ENCODE data around the gene USP15.

The USP15 gene

DNA sequence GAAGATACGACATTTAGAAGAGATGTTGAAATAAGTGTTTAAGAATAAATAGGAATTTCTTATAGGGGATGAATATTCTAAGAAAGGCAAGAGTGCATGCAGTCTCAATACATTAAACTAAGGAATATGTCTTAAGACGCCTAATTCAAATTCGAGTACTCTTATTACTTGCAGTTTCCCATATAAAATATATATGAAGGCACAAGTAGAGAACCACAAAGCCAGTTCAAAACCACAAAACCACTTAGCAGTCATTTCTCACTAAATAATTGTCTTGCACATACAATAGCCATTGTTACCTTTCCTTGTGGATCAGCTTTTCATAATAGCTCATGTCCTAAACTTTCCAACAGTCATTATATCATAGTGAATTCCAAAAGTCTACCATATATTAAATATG is 115.4 kb downstream of the USP15 start:
- Histone ChIP-seq H3K27ac (ENCODE audit: low read length) (no peak overlapping the region), H3K9ac (ENCODE audit: low read length) (no peak overlapping the region), H3K4me3 (ENCODE audit: low read length) (no peak overlapping the region), H3F3A (ENCODE audit: insufficient read depth, low read length) (no peaks in the 10 kb centered on the region), H4K20me1 (ENCODE audit: insufficient read depth, low read length) (no peaks in the 10 kb centered on the region), H3K4me1 (ENCODE audit: low read length) (no peaks in the 10 kb centered on the region; the same call in 1 of the 2 replicates), H3K79me2 (ENCODE audit: low read length) (no peaks in the 10 kb centered on the region), H3K9me3 (replicated peaks; ENCODE audit: insufficient read depth, low read length) (no peaks in the 10 kb centered on the region), H3K36me3 (replicated peaks; ENCODE audit: insufficient read depth, low read length) (no peaks in the 10 kb centered on the region; the same call in 1 of the 2 replicates), H3K4me2 (ENCODE audit: low read depth, low read length) (no peak overlapping the region), H3K27me3 (replicated peaks; ENCODE audit: insufficient read depth, low read length) (no peaks in the 10 kb centered on the region), H3K9me2 (replicated peaks; ENCODE audit: insufficient read depth, low read length) (no peaks in the 10 kb centered on the region), H2AFZ (ENCODE audit: low read length) (no peak overlapping the region)
- TF ChIP-seq EZH2phosphoT487 (IDR thresholded peaks at IDR 0.05; ENCODE audit: low read length) (no peak), EZH2 (optimal IDR thresholded peaks at IDR 0.05; ENCODE audit: low read depth, low read length) (no peak)
- TF ChIP-seq, protein P1, sequence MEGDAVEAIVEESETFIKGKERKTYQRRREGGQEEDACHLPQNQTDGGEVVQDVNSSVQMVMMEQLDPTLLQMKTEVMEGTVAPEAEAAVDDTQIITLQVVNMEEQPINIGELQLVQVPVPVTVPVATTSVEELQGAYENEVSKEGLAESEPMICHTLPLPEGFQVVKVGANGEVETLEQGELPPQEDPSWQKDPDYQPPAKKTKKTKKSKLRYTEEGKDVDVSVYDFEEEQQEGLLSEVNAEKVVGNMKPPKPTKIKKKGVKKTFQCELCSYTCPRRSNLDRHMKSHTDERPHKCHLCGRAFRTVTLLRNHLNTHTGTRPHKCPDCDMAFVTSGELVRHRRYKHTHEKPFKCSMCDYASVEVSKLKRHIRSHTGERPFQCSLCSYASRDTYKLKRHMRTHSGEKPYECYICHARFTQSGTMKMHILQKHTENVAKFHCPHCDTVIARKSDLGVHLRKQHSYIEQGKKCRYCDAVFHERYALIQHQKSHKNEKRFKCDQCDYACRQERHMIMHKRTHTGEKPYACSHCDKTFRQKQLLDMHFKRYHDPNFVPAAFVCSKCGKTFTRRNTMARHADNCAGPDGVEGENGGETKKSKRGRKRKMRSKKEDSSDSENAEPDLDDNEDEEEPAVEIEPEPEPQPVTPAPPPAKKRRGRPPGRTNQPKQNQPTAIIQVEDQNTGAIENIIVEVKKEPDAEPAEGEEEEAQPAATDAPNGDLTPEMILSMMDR (IDR thresholded peaks at IDR 0.05; ENCODE audit: low read length), result no peak
- DNase-seq, result no peak

DNA sequence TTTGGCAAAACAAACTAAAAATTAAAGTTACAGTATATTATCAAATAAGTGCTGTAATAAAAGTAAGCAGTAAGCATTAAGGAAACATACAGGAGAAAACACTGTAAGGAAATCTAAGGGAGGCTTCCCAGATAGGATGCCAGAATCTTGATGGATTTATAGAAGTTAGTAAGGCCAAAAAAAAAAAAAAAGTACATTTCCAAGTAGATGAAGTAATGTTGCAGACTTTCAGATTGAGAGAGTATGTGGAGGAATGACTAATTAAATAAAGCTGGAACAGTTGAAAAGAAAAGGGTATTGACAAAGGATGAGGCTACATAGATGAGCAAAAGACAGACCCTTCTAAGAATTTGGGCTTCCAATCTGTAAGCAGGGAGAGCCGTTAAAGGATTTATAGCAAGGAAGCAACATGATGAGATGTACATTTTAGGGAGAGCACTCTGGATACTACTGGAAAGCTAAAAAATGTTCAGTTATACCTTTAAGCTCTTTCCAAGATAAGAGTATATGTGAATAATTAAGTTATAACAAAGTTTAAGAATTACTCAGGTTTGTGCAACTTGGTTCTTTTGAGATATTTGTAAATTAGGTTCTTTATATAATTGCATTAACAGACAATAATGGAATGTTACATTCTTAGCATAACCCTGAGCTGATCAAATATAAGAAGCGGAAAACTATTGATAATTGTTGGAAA is 119.0 kb downstream of the USP15 start:
- no peaks in the 10 kb centered on the region for H3K9me3 ChIP-seq (replicated peaks; ENCODE audit: insufficient read depth, low read length)
- H4K20me1 ChIP-seq (ENCODE audit: insufficient read depth, low read length), result no peaks in the 10 kb centered on the region
- no peaks in the 10 kb centered on the region for H3K9me2 ChIP-seq (replicated peaks; ENCODE audit: insufficient read depth, low read length)
- no peak for TF ChIP-seq EZH2phosphoT487 (IDR thresholded peaks at IDR 0.05; ENCODE audit: low read length)
- TF ChIP-seq EZH2 (optimal IDR thresholded peaks at IDR 0.05; ENCODE audit: low read depth, low read length), result no peak
- TF ChIP-seq, protein P1 (IDR thresholded peaks at IDR 0.05; ENCODE audit: low read length), result no peak
- H2AFZ ChIP-seq (ENCODE audit: low read length), result no peak overlapping the region
- no peak overlapping the region for H3K27ac ChIP-seq (ENCODE audit: low read length)
- no peaks in the 10 kb centered on the region for H3K27me3 ChIP-seq (replicated peaks; ENCODE audit: insufficient read depth, low read length)
- H3K4me2 ChIP-seq (ENCODE audit: low read depth, low read length), result no peak overlapping the region
- no peaks in the 10 kb centered on the region for H3K4me1 ChIP-seq (ENCODE audit: low read length)
- H3F3A ChIP-seq (ENCODE audit: insufficient read depth, low read length), result no peaks in the 10 kb centered on the region
- no peak for DNase-seq
- no peak overlapping the region for H3K4me3 ChIP-seq (ENCODE audit: low read length)
- no peaks in the 10 kb centered on the region; the same call in 1 of the 2 replicates for H3K36me3 ChIP-seq (replicated peaks; ENCODE audit: insufficient read depth, low read length)
- no peak overlapping the region for H3K9ac ChIP-seq (ENCODE audit: low read length)
- no peaks in the 10 kb centered on the region for H3K79me2 ChIP-seq (ENCODE audit: low read length)

DNA sequence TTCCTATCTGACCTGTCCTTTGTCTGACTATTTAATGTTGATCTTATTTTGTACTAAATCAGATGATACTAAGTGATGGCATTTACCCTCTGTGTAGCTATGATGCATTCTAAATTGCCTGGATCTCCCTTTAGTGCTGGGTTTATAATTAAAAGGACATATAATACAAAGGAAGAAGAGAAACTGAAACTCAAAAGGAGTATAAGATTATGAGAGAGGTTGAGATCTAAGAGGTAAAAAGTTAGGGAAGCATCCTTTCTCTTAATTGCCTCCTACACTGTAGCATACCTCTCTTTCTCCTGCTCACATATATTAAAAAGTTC is 119.5 kb downstream of the USP15 start:
- no peaks in the 10 kb centered on the region for H3K4me1 ChIP-seq (ENCODE audit: low read length)
- H3K9me2 ChIP-seq (replicated peaks; ENCODE audit: insufficient read depth, low read length), result no peaks in the 10 kb centered on the region
- H3K27ac ChIP-seq (ENCODE audit: low read length), result no peak overlapping the region
- H3K4me2 ChIP-seq (ENCODE audit: low read depth, low read length), result no peak overlapping the region
- no peaks in the 10 kb centered on the region; the same call in 1 of the 2 replicates for H3K36me3 ChIP-seq (replicated peaks; ENCODE audit: insufficient read depth, low read length)
- no peak overlapping the region for H3K9ac ChIP-seq (ENCODE audit: low read length)
- no peaks in the 10 kb centered on the region for H4K20me1 ChIP-seq (ENCODE audit: insufficient read depth, low read length)
- H3K79me2 ChIP-seq (ENCODE audit: low read length), result no peaks in the 10 kb centered on the region
- no peak for TF ChIP-seq EZH2 (optimal IDR thresholded peaks at IDR 0.05; ENCODE audit: low read depth, low read length)
- TF ChIP-seq, protein P1 (IDR thresholded peaks at IDR 0.05; ENCODE audit: low read length), result no peak
- no peak for TF ChIP-seq EZH2phosphoT487 (IDR thresholded peaks at IDR 0.05; ENCODE audit: low read length)
- no peak for DNase-seq
- H2AFZ ChIP-seq (ENCODE audit: low read length), result no peak overlapping the region
- H3F3A ChIP-seq (ENCODE audit: insufficient read depth, low read length), result no peaks in the 10 kb centered on the region
- H3K4me3 ChIP-seq (ENCODE audit: low read length), result no peak overlapping the region
- H3K27me3 ChIP-seq (replicated peaks; ENCODE audit: insufficient read depth, low read length), result no peaks in the 10 kb centered on the region
- no peaks in the 10 kb centered on the region for H3K9me3 ChIP-seq (replicated peaks; ENCODE audit: insufficient read depth, low read length)

All from MM.1S (cell line).